Spleen (tissue), 7 donors: Measurements from ENCODE around the gene PRPS1L1.

Source experiments
- CTCF ChIP-seq, 11 experiments: fragments of 200-600 bp in 7 of 11; fragments of 450-650 bp in 4 of 11; sonication (generic) in 4 of 11; IDR thresholded peaks in 8 of 11; conservative IDR thresholded peaks in 3 of 11; 1 replicate in 7 of 11; 2 replicates in 4 of 11; pipeline versions ENCODE4 v1.4.0 to v1.8.0; 2016 to 2021; ENCODE audit warnings: antibody characterized with exemption in 11 of 11, inconsistent platforms in 4 of 11, mild to moderate bottlenecking in 1 of 11
- POLR2AphosphoS5 ChIP-seq, 3 donors: sonication (generic); formaldehyde crosslinking; IDR thresholded peaks; one replicate each; pipeline ENCODE4 v1.5.1; 2017; ENCODE audit warnings: antibody characterized with exemption in 3 of 3
- donor health status: DM: no; HTN: no; CAD: no; lungs with moderate emphysema.
- donor health status: DM: no; HTN: no; CAD: no.
- donor health status: DM: no; HTN: no; CAD: no.

- no peak for TF ChIP-seq CTCF (IDR thresholded peaks at IDR 0.05 in 8 of 11, conservative IDR thresholded peaks at IDR 0.05 in 3 of 11)
- no peak for TF ChIP-seq POLR2AphosphoS5 (IDR thresholded peaks at IDR 0.05)
Measured at GRCh38 chr7:18020138-18020715, 7.4 kb downstream of the PRPS1L1 start.
